Psoas muscle (tissue), 8 donors: ENCODE results near the gene APOBEC3G. TPM values are rescaled to one million over a fixed set of nuclear protein-coding genes. Genes with fewer than 3 reads are reported as not detected.

Experiments used
- ATAC-seq, 4 donors: fragments of 200-7000 bp; cut with Tn5 transposase; one replicate each; pipeline ENCODE4 v1.9.1; 2020; ENCODE audit warnings: moderate library complexity in 3 of 4, mild to moderate bottlenecking in 2 of 4
- DNase-seq, 2 donors: peaks; one replicate each; pipeline ENCODE4 v3.0.0-alpha.2; 2020
- H3K27ac ChIP-seq: fragments of 200-600 bp; one replicate; pipeline ENCODE4 v1.8.0; 2022
- H3K27me3 ChIP-seq, 3 donors: fragments of 200-600 bp in 1 of 3; one replicate each; pipeline versions ENCODE4 v1.6.1 to v1.8.0; 2013 to 2022; ENCODE audit warnings: low read length in 2 of 3, mild to moderate bottlenecking in 2 of 3, moderate library complexity in 1 of 3; ENCODE audit not compliant: insufficient read depth in 3 of 3
- H3K36me3 ChIP-seq, 2 donors: fragments of 200-600 bp in 1 of 2; one replicate each; pipeline versions ENCODE4 v1.6.1 to v1.8.0; 2013 to 2022; ENCODE audit warnings: low read depth in 1 of 2, mild to moderate bottlenecking in 1 of 2, moderate library complexity in 1 of 2; ENCODE audit not compliant: insufficient read depth in 1 of 2
- H3K4me1 ChIP-seq: fragments of 200-600 bp; one replicate; pipeline ENCODE4 v1.8.0; 2022
- H3K4me3 ChIP-seq: fragments of 200-600 bp; one replicate; pipeline ENCODE4 v1.8.0; 2022; ENCODE audit warnings: mild to moderate bottlenecking
- H3K9me3 ChIP-seq: fragments of 200-600 bp; one replicate; pipeline ENCODE4 v1.8.0; 2022
- WGBS, 3 donors: extraction: QIAGEN DNeasy Blood & Tissue Kit; methylation state at CpG; one replicate each; pipeline versions ENCODE4 v1.1.6 to v1.1.7; 2013; 5-methylcytosine and 5-hydroxymethylcytosine counted together
- intact Hi-C, 2 donors: fragments of 100-400 bp; cut with DNase I; formaldehyde crosslinking; loops; one replicate each; pipeline versions ENCODE4 v1.11.0 to v1.14.2; 2022
- polyA plus RNA-seq, 3 donors: library from polyadenylated mRNA; stranded (reverse); fragments of 200-250 nt; gene quantifications; one replicate each; pipeline ENCODE4 v1.2.3, GENCODE V29; 2013
- total RNA-seq, 4 donors: library from RNA; stranded (reverse); fragmentation: NEBNext Ultra II Directional in 2 of 4; extraction: Animal tissue kit (Norgen Biotek cat#: 25700) in 2 of 4; gene quantifications; one replicate each; pipeline versions ENCODE4 v1.2.1 to v1.2.4, GENCODE V29; 2021 to 2023
- TF ChIP-seq, protein P1 (sequence below): fragments of 200-600 bp; IDR thresholded peaks from one replicate; pipeline ENCODE4 v1.8.0; 2022; ENCODE audit warnings: antibody characterized with exemption
- donor health status: healthy with polysubstance abuse.
- donor health status: DM: no; HTN: no; CAD: no; lungs with moderate emphysema.
- donor health status: Bipolar disorder and iron deficiency.
- donor health status: healthy.
- donor health status: DM: yes; HTN: yes; CAD: no.
- donor health status: DM: no; HTN: no; CAD: no.
- donor health status: DM: no; HTN: no; CAD: no.
- donor health status: DM: yes; HTN: yes; CAD: no.

The APOBEC3G gene
- total and polyA plus RNA-seq, 7 donors: 0.45 to 1.6 (median 1.1) TPM

GRCh38 chr22:39115977-39116621 is 39.0 kb downstream of the APOBEC3G start:
- H3K27ac ChIP-seq: no peak overlapping the region
- ATAC-seq (no peak), DNase-seq (peak in 1 of 2 donors; percentile 1)
- H3K4me1 ChIP-seq: no peaks in the 10 kb centered on the region
- no peak overlapping the region for H3K4me3 ChIP-seq
- no peaks in the 10 kb centered on the region for H3K9me3 ChIP-seq
- WGBS, 3 donors: 71 to 78% (median 72%) methylated on average over 9 of the region's 9 CpGs
- intact Hi-C loops: loop anchor here in 1 of 2 donors (5.0 kb wide), 1 partner anchor 109 kb away; no protein-coding TSS in a partner anchor
- TF ChIP-seq, protein P1, sequence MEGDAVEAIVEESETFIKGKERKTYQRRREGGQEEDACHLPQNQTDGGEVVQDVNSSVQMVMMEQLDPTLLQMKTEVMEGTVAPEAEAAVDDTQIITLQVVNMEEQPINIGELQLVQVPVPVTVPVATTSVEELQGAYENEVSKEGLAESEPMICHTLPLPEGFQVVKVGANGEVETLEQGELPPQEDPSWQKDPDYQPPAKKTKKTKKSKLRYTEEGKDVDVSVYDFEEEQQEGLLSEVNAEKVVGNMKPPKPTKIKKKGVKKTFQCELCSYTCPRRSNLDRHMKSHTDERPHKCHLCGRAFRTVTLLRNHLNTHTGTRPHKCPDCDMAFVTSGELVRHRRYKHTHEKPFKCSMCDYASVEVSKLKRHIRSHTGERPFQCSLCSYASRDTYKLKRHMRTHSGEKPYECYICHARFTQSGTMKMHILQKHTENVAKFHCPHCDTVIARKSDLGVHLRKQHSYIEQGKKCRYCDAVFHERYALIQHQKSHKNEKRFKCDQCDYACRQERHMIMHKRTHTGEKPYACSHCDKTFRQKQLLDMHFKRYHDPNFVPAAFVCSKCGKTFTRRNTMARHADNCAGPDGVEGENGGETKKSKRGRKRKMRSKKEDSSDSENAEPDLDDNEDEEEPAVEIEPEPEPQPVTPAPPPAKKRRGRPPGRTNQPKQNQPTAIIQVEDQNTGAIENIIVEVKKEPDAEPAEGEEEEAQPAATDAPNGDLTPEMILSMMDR: no peak
- no peaks in the 10 kb centered on the region for H3K36me3 ChIP-seq
- peaks cover 0 to 61% (median 7%) of the 10 kb centered on the region in 3 donors for H3K27me3 ChIP-seq

- peaks cover 0 to 49% (median 7%) of the 10 kb centered on the region in 3 donors for H3K27me3 ChIP-seq
- no peaks in the 10 kb centered on the region for H3K9me3 ChIP-seq
- TF ChIP-seq, protein P1: peak; percentile 19
- intact Hi-C loops: loop anchor here in 1 of 2 donors (5.0 kb wide), 1 partner anchor 110 kb away; no protein-coding TSS in a partner anchor
- H3K36me3 ChIP-seq: no peaks in the 10 kb centered on the region
- ATAC-seq: no peak
- DNase-seq: peak in 1 of 2 donors; percentile 17
- 61 to 63% (median 62%) methylated on average over 14 of the region's 14 CpGs for WGBS, 3 donors
- no peak overlapping the region for H3K4me3 ChIP-seq
- no peaks in the 10 kb centered on the region for H3K4me1 ChIP-seq
- H3K27ac ChIP-seq: no peak overlapping the region
These were observed 40.6 kb downstream of the APOBEC3G start for GRCh38 chr22:39117585-39118191.

DNA sequence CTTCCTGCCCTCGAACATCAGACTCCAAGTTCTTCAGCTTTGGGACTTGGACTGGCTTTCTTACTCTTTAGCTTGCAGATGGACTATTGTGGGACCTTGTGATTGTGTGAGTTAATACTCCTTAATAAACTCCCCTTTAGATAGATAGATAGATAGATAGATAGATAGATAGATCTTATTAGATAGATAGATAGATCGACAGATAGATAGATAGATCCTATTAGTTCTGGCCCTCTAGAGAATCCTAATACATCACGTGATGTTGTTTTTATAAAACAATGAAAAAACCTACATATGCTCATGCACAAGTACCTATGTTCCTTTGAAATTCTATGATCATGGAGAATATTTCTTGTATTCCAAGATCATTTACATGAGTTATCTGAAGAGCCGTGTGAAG is 43.9 kb downstream of the APOBEC3G start:
- WGBS, 3 donors: 86 to 91% (median 90%) methylated on average over 4 of the region's 4 CpGs
- Histone ChIP-seq H3K9me3 (no peaks in the 10 kb centered on the region), H3K4me3 (no peak overlapping the region), H3K27me3 (peaks cover 0 to 17% (median 1%) of the 10 kb centered on the region in 3 donors), H3K36me3 (no peaks in the 10 kb centered on the region), H3K27ac (no peak overlapping the region), H3K4me1 (no peaks in the 10 kb centered on the region)
- no peak for ATAC-seq
- TF ChIP-seq, protein P1: no peak
- DNase-seq: no peak
- intact Hi-C loops: loop anchor here (5.0 kb wide), 1 partner anchor 254 kb away; no protein-coding TSS in a partner anchor

DNA sequence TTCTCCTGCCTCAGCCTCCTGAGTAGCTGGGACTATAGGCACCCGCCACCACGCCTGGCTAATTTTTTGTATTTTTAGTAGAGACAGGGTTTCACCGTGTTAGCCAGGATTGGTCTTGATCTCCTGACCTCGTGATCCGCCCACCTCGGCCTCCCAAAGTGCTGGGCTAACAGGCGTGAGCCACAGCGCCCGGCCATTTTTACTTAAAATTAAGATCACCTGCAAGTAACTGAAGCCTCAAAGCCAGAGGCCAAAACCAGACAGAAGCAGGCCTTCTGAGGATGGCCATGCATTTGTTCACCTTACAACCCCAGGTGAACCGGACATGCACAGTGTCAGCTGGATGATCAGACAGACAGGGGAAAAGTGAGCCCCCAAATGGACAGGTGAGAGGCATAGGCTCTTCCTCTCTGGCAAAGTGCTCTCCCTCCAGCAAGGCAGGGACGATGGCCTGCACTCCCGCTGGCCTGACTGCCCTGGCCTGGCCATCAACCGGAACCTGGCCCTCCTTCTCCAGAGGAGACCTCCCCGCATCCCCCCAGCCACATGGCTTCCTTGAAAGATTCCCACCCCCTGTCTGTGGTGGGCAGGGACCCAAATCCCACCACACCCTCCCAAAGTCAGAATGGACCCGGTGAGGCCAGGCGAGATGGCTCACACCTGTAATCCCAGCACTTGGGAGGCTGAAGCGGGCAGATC is 45.8 kb downstream of the APOBEC3G start:
- H3K4me3 ChIP-seq: no peak overlapping the region
- H3K9me3 ChIP-seq: no peaks in the 10 kb centered on the region
- no peak for DNase-seq
- WGBS, 3 donors: 93 to 95% (median 95%) methylated on average over 16 to 17 of the region's 17 CpGs
- no peak overlapping the region for H3K27ac ChIP-seq
- intact Hi-C loops: loop anchor here (5.0 kb wide), 1 partner anchor 256 kb away; no protein-coding TSS in a partner anchor
- no peaks in the 10 kb centered on the region for H3K36me3 ChIP-seq
- peaks cover 0 to 7% (median 0%) of the 10 kb centered on the region in 3 donors for H3K27me3 ChIP-seq
- no peaks in the 10 kb centered on the region for H3K4me1 ChIP-seq
- TF ChIP-seq, protein P1: no peak
- no peak for ATAC-seq
